AG04449 (cell line): Measurements from ENCODE around the gene SLC39A9.

Experiments used
- CTCF ChIA-PET: fragments of 350-600 bp; formaldehyde crosslinking; extraction: SDS; loops from one replicate; lab custom pipeline; 2021; ENCODE audit warnings: antibody characterized with exemption; lab: Yijun Ruan, JAX
- POLR2A ChIA-PET: fragments of 400-600, 350-600 bp; formaldehyde crosslinking; extraction: SDS; loops from one replicate; lab custom pipeline; 2020; ENCODE audit warnings: antibody characterized with exemption, inconsistent platforms; lab: Yijun Ruan, JAX
- DNase-seq: peaks from one replicate; pipeline ENCODE4 v3.0.0-alpha.2; 2010; ENCODE audit warnings: low read depth, low spot score
- H3K4me3 ChIP-seq: 2 replicates; pipeline ENCODE4 v1.5.1; 2011; ENCODE audit warnings: low read depth, mild to moderate bottlenecking, control low read depth, low read length
- TF ChIP-seq, protein P1 (sequence below): IDR thresholded peaks from one replicate; pipeline ENCODE4 v1.5.1; 2011; ENCODE audit warnings: mild to moderate bottlenecking, moderate library complexity, low read length, control low read depth, inconsistent platforms; ENCODE audit not compliant: insufficient read depth; ENCODE audit errors: missing control alignments

SLC39A9 gene

DNA sequence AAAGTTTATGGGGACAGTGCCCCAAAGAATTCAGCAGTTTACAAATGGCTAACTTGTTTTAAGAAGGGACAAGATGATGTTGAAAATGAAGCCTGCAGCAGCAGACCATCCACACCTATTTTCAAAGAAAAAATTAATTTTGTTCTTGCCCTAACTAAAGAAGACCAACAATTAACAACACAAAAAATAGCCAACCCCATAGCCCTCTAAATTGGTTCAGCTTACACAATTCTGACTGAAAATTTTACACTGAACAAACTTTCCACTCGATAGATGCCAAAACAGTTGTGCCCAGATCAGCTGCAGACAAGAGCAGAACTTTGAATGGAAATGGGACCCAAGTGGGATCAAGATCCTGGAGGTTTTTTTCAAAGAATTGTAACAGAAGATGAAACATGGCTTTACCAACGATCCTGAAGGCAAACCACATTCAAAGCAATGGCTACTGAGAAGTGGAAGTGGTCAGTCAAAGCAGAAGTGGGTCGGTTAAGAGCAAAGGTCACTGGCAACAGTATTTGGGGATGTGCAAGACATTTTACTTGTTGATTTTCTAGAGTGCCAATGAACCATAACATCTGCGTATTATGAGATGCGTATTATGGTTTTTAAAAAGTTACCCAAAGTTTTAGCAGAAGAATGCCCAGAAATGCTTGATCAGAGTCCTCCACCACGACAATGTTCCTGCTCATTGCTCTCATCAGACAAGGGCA, 30.0 kb downstream of the SLC39A9 start:
- CTCF ChIA-PET, result interaction anchor here (1.9 kb wide), 1 partner anchor 186 kb away, joined by 7 read pairs; no protein-coding TSS in a partner anchor
- no peak overlapping the region for H3K4me3 ChIP-seq
- no peak for DNase-seq
- POLR2A ChIA-PET, result no interaction called here
- TF ChIP-seq, protein P1, sequence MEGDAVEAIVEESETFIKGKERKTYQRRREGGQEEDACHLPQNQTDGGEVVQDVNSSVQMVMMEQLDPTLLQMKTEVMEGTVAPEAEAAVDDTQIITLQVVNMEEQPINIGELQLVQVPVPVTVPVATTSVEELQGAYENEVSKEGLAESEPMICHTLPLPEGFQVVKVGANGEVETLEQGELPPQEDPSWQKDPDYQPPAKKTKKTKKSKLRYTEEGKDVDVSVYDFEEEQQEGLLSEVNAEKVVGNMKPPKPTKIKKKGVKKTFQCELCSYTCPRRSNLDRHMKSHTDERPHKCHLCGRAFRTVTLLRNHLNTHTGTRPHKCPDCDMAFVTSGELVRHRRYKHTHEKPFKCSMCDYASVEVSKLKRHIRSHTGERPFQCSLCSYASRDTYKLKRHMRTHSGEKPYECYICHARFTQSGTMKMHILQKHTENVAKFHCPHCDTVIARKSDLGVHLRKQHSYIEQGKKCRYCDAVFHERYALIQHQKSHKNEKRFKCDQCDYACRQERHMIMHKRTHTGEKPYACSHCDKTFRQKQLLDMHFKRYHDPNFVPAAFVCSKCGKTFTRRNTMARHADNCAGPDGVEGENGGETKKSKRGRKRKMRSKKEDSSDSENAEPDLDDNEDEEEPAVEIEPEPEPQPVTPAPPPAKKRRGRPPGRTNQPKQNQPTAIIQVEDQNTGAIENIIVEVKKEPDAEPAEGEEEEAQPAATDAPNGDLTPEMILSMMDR, result no peak

DNA sequence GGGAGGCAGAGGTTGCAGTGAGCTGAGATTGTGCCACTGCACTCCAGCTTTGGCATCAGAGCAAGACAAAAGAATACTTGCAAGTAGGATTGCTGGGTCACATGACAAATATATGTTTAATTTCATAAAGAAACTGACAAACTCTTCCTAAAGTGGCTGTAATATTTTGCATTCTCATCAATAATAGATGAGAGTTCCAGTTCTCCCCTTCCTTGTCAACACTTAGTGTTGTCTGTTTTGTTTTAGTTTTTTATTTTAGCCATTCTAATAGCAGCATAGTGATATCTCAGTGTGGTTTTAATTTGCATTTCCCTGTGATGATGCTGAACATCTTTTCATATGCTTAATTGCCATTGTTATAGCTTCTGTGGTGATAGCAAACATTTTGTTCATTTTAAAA, 31.2 kb downstream of the SLC39A9 start:
- TF ChIP-seq, protein P1, result no peak
- POLR2A ChIA-PET, result no interaction called here
- no peak overlapping the region for H3K4me3 ChIP-seq
- CTCF ChIA-PET, result interaction anchor here (0.6 kb wide), 1 partner anchor 30 kb away, joined by 3 read pairs; no protein-coding TSS in a partner anchor
- DNase-seq, result no peak

DNA sequence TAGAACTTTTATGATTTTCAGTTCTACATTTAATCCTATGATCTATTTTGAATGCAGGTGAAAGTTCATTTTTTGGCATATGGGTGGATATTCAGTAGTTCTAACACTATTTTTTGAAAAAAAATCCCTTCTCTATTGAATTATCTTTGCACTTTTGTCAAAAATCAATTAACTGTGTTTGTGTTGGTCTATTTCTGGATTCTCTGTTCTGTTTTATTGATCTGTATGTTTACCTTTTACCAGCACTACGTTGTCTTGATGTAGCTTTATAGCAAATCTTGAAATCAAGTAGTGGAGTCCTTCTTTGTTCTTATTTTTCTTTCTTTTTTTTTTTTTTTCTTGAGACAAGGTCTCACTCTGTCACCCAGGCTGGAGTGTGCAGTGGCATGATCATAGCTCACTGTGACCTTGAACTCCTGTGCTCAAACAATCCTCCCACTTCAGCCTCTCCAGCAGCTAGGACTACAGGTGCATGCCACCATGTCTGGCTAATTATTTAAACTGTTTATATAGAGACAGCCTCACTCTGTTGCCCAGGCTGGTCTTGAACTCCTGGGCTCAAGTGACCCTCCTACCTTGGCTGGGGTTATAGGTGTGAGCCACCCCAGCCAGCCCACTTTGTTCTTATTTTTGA, 31.9 kb downstream of the SLC39A9 start:
- ChIA-PET CTCF (interaction anchor here (0.6 kb wide), 1 partner anchor 29 kb away, joined by 3 read pairs; no protein-coding TSS in a partner anchor), POLR2A (no interaction called here)
- TF ChIP-seq, protein P1, result no peak
- no peak overlapping the region for H3K4me3 ChIP-seq
- no peak for DNase-seq

DNA sequence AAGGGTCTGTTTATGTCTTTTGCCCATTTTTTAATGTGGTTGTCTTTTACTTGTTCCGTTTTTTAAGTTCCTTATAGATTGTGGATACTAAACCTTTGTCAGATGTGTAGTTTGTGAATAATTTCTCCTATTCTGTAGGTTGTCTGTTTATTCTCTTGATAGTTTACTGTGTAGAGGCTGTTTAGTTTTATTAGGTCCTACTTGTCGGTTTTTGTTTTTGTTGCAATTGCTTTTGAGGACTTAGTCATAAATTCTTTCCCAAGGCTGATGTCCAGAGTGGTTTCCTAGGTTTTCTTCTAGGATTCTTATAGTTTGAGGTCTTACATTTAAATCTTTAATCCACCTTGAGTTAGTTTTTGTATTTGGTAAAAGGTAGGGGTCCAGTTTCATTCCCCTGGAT, 33.9 kb downstream of the SLC39A9 start:
- no peak for DNase-seq
- no peak overlapping the region for H3K4me3 ChIP-seq
- ChIA-PET CTCF (interaction anchor here (1.2 kb wide), 1 partner anchor 28 kb away, joined by 4 read pairs; no protein-coding TSS in a partner anchor), POLR2A (no interaction called here)
- TF ChIP-seq, protein P1, result no peak

DNA sequence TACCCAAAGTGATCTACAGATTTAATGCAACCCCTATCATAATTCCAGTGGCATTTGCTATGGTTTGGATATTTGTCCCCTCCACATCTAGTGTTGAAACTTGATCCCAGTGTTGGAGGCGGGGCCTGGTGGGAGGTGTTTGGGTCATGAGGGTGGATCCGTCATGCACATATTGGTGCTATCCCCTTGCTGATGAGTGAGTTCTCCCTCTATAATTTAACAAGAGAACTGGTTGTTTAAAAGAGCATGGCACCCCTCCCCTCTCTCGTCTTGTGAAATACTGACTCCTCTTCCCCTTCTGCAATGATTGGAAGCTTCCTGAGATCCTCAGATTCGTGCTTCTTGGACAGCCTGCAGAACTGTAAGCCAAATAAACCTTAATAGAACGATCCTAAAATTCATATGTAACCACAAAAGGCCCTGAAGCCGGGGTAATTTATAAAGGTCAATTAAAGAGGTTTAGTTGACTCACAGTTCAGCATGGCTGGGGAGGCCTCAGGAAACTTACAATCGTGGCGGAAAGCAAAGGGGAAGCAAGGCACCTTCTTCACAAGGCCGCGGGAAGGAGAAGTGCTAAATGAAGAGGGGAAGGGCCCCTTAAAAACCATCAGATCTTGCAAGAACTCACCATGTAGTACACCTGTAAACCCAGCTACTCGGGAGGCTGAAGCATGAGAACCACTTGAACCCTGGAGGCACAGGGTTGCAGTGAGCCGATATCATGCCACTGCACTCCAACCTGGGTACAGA, 41.2 kb downstream of the SLC39A9 start:
- DNase-seq, result no peak
- ChIA-PET CTCF (interaction anchor here (13.4 kb wide), 1 partner anchor 21 kb away, joined by 95 read pairs; no protein-coding TSS in a partner anchor), POLR2A (interaction anchor here (0.6 kb wide), 1 partner anchor 29 kb away, joined by 4 read pairs; no protein-coding TSS in a partner anchor)
- H3K4me3 ChIP-seq, result no peak overlapping the region
- TF ChIP-seq, protein P1, result no peak

DNA sequence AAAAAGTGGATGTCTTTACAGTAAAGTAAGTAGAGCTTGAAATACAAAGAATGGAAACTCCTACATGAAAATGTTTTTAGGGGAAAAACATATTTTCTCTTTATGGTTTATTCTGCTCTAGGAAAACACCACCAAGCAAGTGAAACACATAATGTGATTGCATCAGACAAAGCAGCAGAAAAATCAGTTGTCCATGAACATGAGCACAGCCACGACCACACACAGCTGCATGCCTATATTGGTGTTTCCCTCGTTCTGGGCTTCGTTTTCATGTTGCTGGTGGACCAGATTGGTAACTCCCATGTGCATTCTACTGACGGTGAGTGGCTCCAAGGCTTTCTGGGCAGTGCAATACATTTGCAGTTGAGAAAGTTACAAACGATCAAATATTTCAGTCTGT, 43.5 kb downstream of the SLC39A9 start:
- no peak overlapping the region for H3K4me3 ChIP-seq
- ChIA-PET POLR2A (no interaction called here), CTCF (interaction anchor here (1.9 to 13.4 kb wide), 2 partner anchors 19 to 199 kb away, joined by 7 to 95 read pairs; no protein-coding TSS in a partner anchor)
- TF ChIP-seq, protein P1, result no peak
- no peak for DNase-seq
